Activated CD4-positive, alpha-beta memory T cell treated with anti-CD3 and anti-CD28 coated beads, Interleukin-2, amount 10 ng/mL, durations not matched to agents 7 days and 5 days (primary cell): ENCODE measurements around the gene TBKBP1. TPM values are rescaled to one million over a fixed set of nuclear protein-coding genes. Genes with fewer than 3 reads are reported as not detected.
A peak's percentile ranks its signal among the peaks of the same experiment; 100 is the strongest.

Source experiments
- CTCF ChIA-PET: fragments of 350-600 bp; sonication (Branson Sonifier 250); formaldehyde crosslinking; loops from one replicate; lab custom pipeline; 2021; ENCODE audit warnings: antibody characterized with exemption, inconsistent platforms; lab: Charles Lee
- POLR2A ChIA-PET: fragments of 350-600 bp; sonication (Branson Sonifier 250); formaldehyde crosslinking; loops from one replicate; lab custom pipeline; 2021; ENCODE audit warnings: antibody characterized with exemption; lab: Charles Lee
- DNase-seq: peaks from one replicate; pipeline ENCODE4 v3.0.0-alpha.2; 2020
- H3K27ac Mint-ChIP-seq: one replicate; pipeline ENCODE4 v1.8.0; 2021; ENCODE audit warnings: mild to moderate bottlenecking, mixed read lengths
- H3K27me3 Mint-ChIP-seq: one replicate; pipeline ENCODE4 v1.8.0; 2021; ENCODE audit warnings: mixed read lengths
- H3K36me3 Mint-ChIP-seq: one replicate; pipeline ENCODE4 v1.8.0; 2021; ENCODE audit warnings: low read depth, mixed read lengths
- H3K4me1 Mint-ChIP-seq: one replicate; pipeline ENCODE4 v1.8.0; 2021; ENCODE audit warnings: mixed read lengths
- H3K4me3 Mint-ChIP-seq: one replicate; pipeline ENCODE4 v1.8.0; 2021; ENCODE audit warnings: mild to moderate bottlenecking, mixed read lengths
- H3K9me3 Mint-ChIP-seq: one replicate; pipeline ENCODE4 v1.8.0; 2021; ENCODE audit warnings: mixed read lengths
- total RNA-seq, 2 experiments: library from RNA; stranded (reverse); gene quantifications; one replicate each; pipeline ENCODE4 v1.2.3, GENCODE V29; 2021

TBKBP1 gene
- total RNA-seq, 2 experiments from 2014 or later, result 7.0 TPM

- ChIA-PET CTCF (interaction anchor here (0.6 to 7.3 kb wide), 8 partner anchors 12 to 559 kb away, joined by 3 to 99 read pairs (median 12); partner anchors contain the start of genes TBKBP1 and TBX21), POLR2A (interaction anchor here (0.8 to 8.5 kb wide), 13 partner anchors 9 to 177 kb away, joined by 3 to 210 read pairs (median 4); partner anchors contain the start of genes KPNB1, LRRC46, MRPL10 and SP2)
- Mint-ChIP-seq H3K9me3 (no peaks in the 10 kb centered on the region), H3K4me3 (peak overlapping the region; percentile 43), H3K27ac (peak overlapping the region; percentile 78), H3K4me1 (peaks cover 95% of the 10 kb centered on the region), H3K36me3 (no peaks in the 10 kb centered on the region), H3K27me3 (peaks cover 5% of the 10 kb centered on the region)
- no peak for DNase-seq
Measured at GRCh38 chr17:47718634-47719405, 24.9 kb downstream of the TBKBP1 start.

- H3K27ac Mint-ChIP-seq, result peak overlapping the region; percentile 78
- H3K4me3 Mint-ChIP-seq, result peak overlapping the region; percentile 43
- ChIA-PET POLR2A (interaction anchor here (1.0 to 8.5 kb wide), 8 partner anchors 8 to 176 kb away, joined by 3 to 210 read pairs (median 5); partner anchors contain the start of genes LRRC46, MRPL10, SP2 and TBX21), CTCF (interaction anchor here (0.6 to 7.3 kb wide), 6 partner anchors 12 to 559 kb away, joined by 3 to 99 read pairs (median 22); partner anchors contain the start of gene TBX21)
- no peaks in the 10 kb centered on the region for H3K9me3 Mint-ChIP-seq
- peaks cover 88% of the 10 kb centered on the region for H3K4me1 Mint-ChIP-seq
- peaks cover 5% of the 10 kb centered on the region for H3K27me3 Mint-ChIP-seq
- no peaks in the 10 kb centered on the region for H3K36me3 Mint-ChIP-seq
- DNase-seq, result peak; percentile 86
Measured at GRCh38 chr17:47719411-47720152, 25.6 kb downstream of the TBKBP1 start.

GRCh38 chr17:47720196-47720595, 26.2 kb downstream of the TBKBP1 start:
- ChIA-PET POLR2A (interaction anchor here (1.0 to 8.5 kb wide), 5 partner anchors 13 to 111 kb away, joined by 3 to 210 read pairs (median 33); partner anchors contain the start of genes LRRC46, MRPL10 and TBX21), CTCF (interaction anchor here (1.2 to 7.3 kb wide), 5 partner anchors 12 to 23 kb away, joined by 3 to 99 read pairs (median 26); partner anchors contain the start of gene TBX21)
- H3K4me1 Mint-ChIP-seq, result peaks cover 88% of the 10 kb centered on the region

GRCh38 chr17:47720754-47721533, 27.0 kb downstream of the TBKBP1 start:
- ChIA-PET CTCF (interaction anchor here (0.6 to 1.7 kb wide), 3 partner anchors 12 to 44 kb away, joined by 3 to 8 read pairs (median 5); partner anchors contain the start of gene TBX21), POLR2A (interaction anchor here (1.0 to 2.5 kb wide), 5 partner anchors 11 to 111 kb away, joined by 3 to 28 read pairs (median 22); partner anchors contain the start of genes LRRC46, MRPL10 and TBX21)
- H3K27me3 Mint-ChIP-seq, result peaks cover 2% of the 10 kb centered on the region
- H3K4me3 Mint-ChIP-seq, result peak overlapping the region; percentile 58
- no peaks in the 10 kb centered on the region for H3K9me3 Mint-ChIP-seq
- H3K4me1 Mint-ChIP-seq, result peaks cover 86% of the 10 kb centered on the region
- peak overlapping the region; percentile 78 for H3K27ac Mint-ChIP-seq
- H3K36me3 Mint-ChIP-seq, result no peaks in the 10 kb centered on the region
- DNase-seq, result peak; percentile 93

More at GRCh38 chr17:47720196-47720595, 26.2 kb downstream of the TBKBP1 start:
- peaks cover 3% of the 10 kb centered on the region for H3K27me3 Mint-ChIP-seq
- H3K27ac Mint-ChIP-seq, result peak overlapping the region; percentile 78
- no peaks in the 10 kb centered on the region for H3K9me3 Mint-ChIP-seq
- H3K4me3 Mint-ChIP-seq, result peak overlapping the region; percentile 22
- DNase-seq, result no peak
- no peaks in the 10 kb centered on the region for H3K36me3 Mint-ChIP-seq

GRCh38 chr17:47721725-47722124, 27.8 kb downstream of the TBKBP1 start:
- no peaks in the 10 kb centered on the region for H3K36me3 Mint-ChIP-seq
- peaks cover 2% of the 10 kb centered on the region for H3K27me3 Mint-ChIP-seq
- no peak for DNase-seq
- peak overlapping the region; percentile 14 for H3K4me3 Mint-ChIP-seq
- POLR2A ChIA-PET, result interaction anchor here (0.9 to 2.5 kb wide), 6 partner anchors 10 to 110 kb away, joined by 3 to 28 read pairs (median 12); partner anchors contain the start of genes LRRC46, MRPL10 and TBX21
- CTCF ChIA-PET, result interaction anchor here (0.6 to 1.7 kb wide), 7 partner anchors 9 to 45 kb away, joined by 3 to 8 read pairs (median 4); partner anchors contain the start of gene TBX21
- H3K9me3 Mint-ChIP-seq, result no peaks in the 10 kb centered on the region
- peak overlapping the region; percentile 78 for H3K27ac Mint-ChIP-seq
- H3K4me1 Mint-ChIP-seq, result peaks cover 86% of the 10 kb centered on the region

- H3K27me3 Mint-ChIP-seq, result peaks cover 2% of the 10 kb centered on the region
- no peak overlapping the region for H3K27ac Mint-ChIP-seq
- H3K9me3 Mint-ChIP-seq, result no peaks in the 10 kb centered on the region
- H3K4me1 Mint-ChIP-seq, result peaks cover 83% of the 10 kb centered on the region
- DNase-seq, result no peak
- no peak overlapping the region for H3K4me3 Mint-ChIP-seq
- POLR2A ChIA-PET, result interaction anchor here (0.8 to 19.8 kb wide), 5 partner anchors 8 to 105 kb away, joined by 3 to 463 read pairs (median 4); partner anchors contain the start of genes TBKBP1 and TBX21
- H3K36me3 Mint-ChIP-seq, result no peaks in the 10 kb centered on the region
- CTCF ChIA-PET, result interaction anchor here (1.2 to 1.9 kb wide), 4 partner anchors 8 to 27 kb away, joined by 3 to 8 read pairs (median 7); partner anchors contain the start of gene TBX21
Measured at GRCh38 chr17:47724705-47725104, 30.7 kb downstream of the TBKBP1 start.

GRCh38 chr17:47725446-47726111, 31.6 kb downstream of the TBKBP1 start:
- no peak overlapping the region for H3K4me3 Mint-ChIP-seq
- H3K27ac Mint-ChIP-seq, result no peak overlapping the region
- H3K36me3 Mint-ChIP-seq, result no peaks in the 10 kb centered on the region
- ChIA-PET POLR2A (interaction anchor here (0.6 to 19.8 kb wide), 3 partner anchors 9 to 28 kb away, joined by 3 to 463 read pairs (median 4); partner anchors contain the start of gene TBKBP1), CTCF (interaction anchor here (0.7 to 1.9 kb wide), 4 partner anchors 21 to 42 kb away, joined by 3 to 7 read pairs (median 5); no protein-coding TSS in a partner anchor)
- peaks cover 82% of the 10 kb centered on the region for H3K4me1 Mint-ChIP-seq
- H3K27me3 Mint-ChIP-seq, result peaks cover 2% of the 10 kb centered on the region
- no peak for DNase-seq
- no peaks in the 10 kb centered on the region for H3K9me3 Mint-ChIP-seq

- Mint-ChIP-seq H3K9me3 (no peaks in the 10 kb centered on the region), H3K27me3 (no peaks in the 10 kb centered on the region), H3K36me3 (no peaks in the 10 kb centered on the region), H3K4me1 (peaks cover 80% of the 10 kb centered on the region), H3K4me3 (no peak overlapping the region), H3K27ac (no peak overlapping the region)
- ChIA-PET CTCF (interaction anchor here (6.8 kb wide), 1 partner anchor 28 kb away, joined by 135 read pairs; no protein-coding TSS in a partner anchor), POLR2A (interaction anchor here (1.0 to 19.8 kb wide), 3 partner anchors 8 to 29 kb away, joined by 3 to 463 read pairs (median 6); partner anchors contain the start of gene TBKBP1)
- DNase-seq, result no peak
Measured at GRCh38 chr17:47726796-47727703, 33.1 kb downstream of the TBKBP1 start.

- ChIA-PET CTCF (interaction anchor here (6.8 kb wide), 1 partner anchor 29 kb away, joined by 135 read pairs; no protein-coding TSS in a partner anchor), POLR2A (interaction anchor here (1.0 to 19.8 kb wide), 4 partner anchors 8 to 30 kb away, joined by 3 to 463 read pairs (median 5); partner anchors contain the start of gene TBKBP1)
- no peaks in the 10 kb centered on the region for H3K36me3 Mint-ChIP-seq
- no peak for DNase-seq
- H3K27me3 Mint-ChIP-seq, result no peaks in the 10 kb centered on the region
- no peaks in the 10 kb centered on the region for H3K9me3 Mint-ChIP-seq
- no peak overlapping the region for H3K4me3 Mint-ChIP-seq
- H3K27ac Mint-ChIP-seq, result no peak overlapping the region
- peaks cover 80% of the 10 kb centered on the region for H3K4me1 Mint-ChIP-seq
Measured at GRCh38 chr17:47727704-47728036, 33.7 kb downstream of the TBKBP1 start.

- CTCF ChIA-PET, result interaction anchor here (6.8 kb wide), 1 partner anchor 30 kb away, joined by 135 read pairs; no protein-coding TSS in a partner anchor
- H3K36me3 Mint-ChIP-seq, result no peaks in the 10 kb centered on the region
- H3K4me3 Mint-ChIP-seq, result no peak overlapping the region
- no peak for DNase-seq
- H3K27ac Mint-ChIP-seq, result no peak overlapping the region
- H3K27me3 Mint-ChIP-seq, result no peaks in the 10 kb centered on the region
- H3K9me3 Mint-ChIP-seq, result no peaks in the 10 kb centered on the region
- POLR2A ChIA-PET, result interaction anchor here (1.0 to 19.8 kb wide), 5 partner anchors 8 to 31 kb away, joined by 3 to 463 read pairs (median 4); partner anchors contain the start of gene TBKBP1
- peaks cover 81% of the 10 kb centered on the region for H3K4me1 Mint-ChIP-seq
Measured at GRCh38 chr17:47728214-47728877, 34.4 kb downstream of the TBKBP1 start.
